Nephron (organoid): ENCODE results near the gene FNDC1.

Experiments used
- H3K27ac Mint-ChIP-seq, 3 experiments: 2 replicates each; pipeline ENCODE4 v1.8.0; 2020; ENCODE audit warnings: mixed read lengths in 3 of 3, mild to moderate bottlenecking in 2 of 3, moderate library complexity in 1 of 3
- H3K27me3 Mint-ChIP-seq: 2 replicates; pipeline ENCODE4 v1.8.0; 2021; ENCODE audit warnings: low read depth, mild to moderate bottlenecking, moderate library complexity, mixed read lengths
- H3K36me3 Mint-ChIP-seq: 2 replicates; pipeline ENCODE4 v1.8.0; 2020; ENCODE audit warnings: low read depth, mixed read lengths
- H3K4me1 Mint-ChIP-seq: 2 replicates; pipeline ENCODE4 v1.8.0; 2020; ENCODE audit warnings: mixed read lengths
- H3K4me3 Mint-ChIP-seq, 3 experiments: 2 replicates each; pipeline ENCODE4 v1.8.0; 2020; ENCODE audit warnings: mild to moderate bottlenecking in 3 of 3, mixed read lengths in 3 of 3, moderate library complexity in 2 of 3
- H3K9me3 Mint-ChIP-seq: 2 replicates; pipeline ENCODE4 v1.8.0; 2020; ENCODE audit warnings: mixed read lengths
- CTCF ChIP-seq, 3 experiments: fragments of 200-600 bp; sonication (generic); IDR thresholded peaks; one replicate each; pipeline ENCODE4 v1.5.0; 2021; ENCODE audit warnings: antibody characterized with exemption in 3 of 3; ENCODE audit not compliant: unreplicated experiment in 3 of 3

The FNDC1 gene

GRCh38 chr6:159180001-159180400, 10.8 kb downstream of the FNDC1 start:
- no peak for TF ChIP-seq CTCF (IDR thresholded peaks at IDR 0.05; ENCODE audit: unreplicated experiment in 3 of 3)
- H3K9me3 Mint-ChIP-seq, result no peaks in the 10 kb centered on the region
- no peaks in the 10 kb centered on the region for H3K36me3 Mint-ChIP-seq
- H3K27ac Mint-ChIP-seq, result no peak overlapping the region
- peaks cover 18% of the 10 kb centered on the region for H3K27me3 Mint-ChIP-seq
- H3K4me3 Mint-ChIP-seq, result no peak overlapping the region
- peaks cover 5% of the 10 kb centered on the region for H3K4me1 Mint-ChIP-seq

- no peak overlapping the region for H3K27ac Mint-ChIP-seq
- peaks cover 9% of the 10 kb centered on the region for H3K9me3 Mint-ChIP-seq
- no peaks in the 10 kb centered on the region for H3K4me1 Mint-ChIP-seq
- TF ChIP-seq CTCF (IDR thresholded peaks at IDR 0.05; ENCODE audit: unreplicated experiment in 3 of 3), result no peak
- H3K36me3 Mint-ChIP-seq, result no peaks in the 10 kb centered on the region
- peaks cover 10% of the 10 kb centered on the region for H3K27me3 Mint-ChIP-seq
- H3K4me3 Mint-ChIP-seq, result no peak overlapping the region
Measured at GRCh38 chr6:159181914-159182313, 12.7 kb downstream of the FNDC1 start.

- Mint-ChIP-seq H3K27me3 (no peaks in the 10 kb centered on the region), H3K4me3 (no peak overlapping the region)
Measured at GRCh38 chr6:159184559-159184958, 15.4 kb downstream of the FNDC1 start.

GRCh38 chr6:159190460-159190859, 21.3 kb downstream of the FNDC1 start:
- no peak for TF ChIP-seq CTCF (IDR thresholded peaks at IDR 0.05; ENCODE audit: unreplicated experiment in 3 of 3)
- Mint-ChIP-seq H3K4me3 (no peak overlapping the region), H3K36me3 (no peaks in the 10 kb centered on the region), H3K4me1 (no peaks in the 10 kb centered on the region), H3K9me3 (peaks cover 13% of the 10 kb centered on the region), H3K27me3 (peaks cover 4% of the 10 kb centered on the region), H3K27ac (no peak overlapping the region)

More at GRCh38 chr6:159184559-159184958, 15.4 kb downstream of the FNDC1 start:
- no peak for TF ChIP-seq CTCF (IDR thresholded peaks at IDR 0.05; ENCODE audit: unreplicated experiment in 3 of 3)
- no peak overlapping the region for H3K27ac Mint-ChIP-seq
- H3K4me1 Mint-ChIP-seq, result no peaks in the 10 kb centered on the region
- H3K9me3 Mint-ChIP-seq, result peaks cover 11% of the 10 kb centered on the region
- H3K36me3 Mint-ChIP-seq, result no peaks in the 10 kb centered on the region

- TF ChIP-seq CTCF (IDR thresholded peaks at IDR 0.05; ENCODE audit: unreplicated experiment in 3 of 3), result no peak
- H3K27me3 Mint-ChIP-seq, result peaks cover 8% of the 10 kb centered on the region
- H3K36me3 Mint-ChIP-seq, result no peaks in the 10 kb centered on the region
- no peak overlapping the region for H3K27ac Mint-ChIP-seq
- H3K9me3 Mint-ChIP-seq, result peaks cover 4% of the 10 kb centered on the region
- H3K4me3 Mint-ChIP-seq, result no peak overlapping the region
- no peaks in the 10 kb centered on the region for H3K4me1 Mint-ChIP-seq
Measured at GRCh38 chr6:159193923-159194322, 24.7 kb downstream of the FNDC1 start.

- H3K36me3 Mint-ChIP-seq, result no peaks in the 10 kb centered on the region
- no peak overlapping the region for H3K27ac Mint-ChIP-seq
- no peak overlapping the region for H3K4me3 Mint-ChIP-seq
- peaks cover 4% of the 10 kb centered on the region for H3K9me3 Mint-ChIP-seq
- peaks cover 8% of the 10 kb centered on the region for H3K27me3 Mint-ChIP-seq
- no peak for TF ChIP-seq CTCF (IDR thresholded peaks at IDR 0.05; ENCODE audit: unreplicated experiment in 3 of 3)
- H3K4me1 Mint-ChIP-seq, result no peaks in the 10 kb centered on the region
Measured at GRCh38 chr6:159194421-159194820, 25.2 kb downstream of the FNDC1 start.
